Fibroblast of lung (primary cell): Measurements from ENCODE around the gene VWA2. TPM values are rescaled to one million over a fixed set of nuclear protein-coding genes. Genes with fewer than 3 reads are reported as not detected.
"Not testable (repeated sequence)": the region's sequence is repeated elsewhere in the genome, so short reads cannot be mapped to it uniquely, and the experiment has no call there.

Source experiments
- DNase-seq, 2 donors: peaks; one replicate each; pipeline versions ENCODE4 v3.0.0 to v3.0.0-alpha.2; 2010; ENCODE audit warnings: low read depth in 2 of 2
- H2AFZ ChIP-seq: 2 replicates; pipeline ENCODE4 v1.5.1; 2012; ENCODE audit warnings: low read length, control low read depth, inconsistent platforms
- H3K27ac ChIP-seq: 2 replicates; pipeline ENCODE4 v1.5.1; 2011; ENCODE audit warnings: low read length, control low read depth; ENCODE audit not compliant: insufficient read depth
- H3K27me3 ChIP-seq: 2 replicates; pipeline ENCODE4 v1.5.1; 2011; ENCODE audit warnings: mild to moderate bottlenecking, low read length; ENCODE audit not compliant: control insufficient read depth, insufficient read depth
- H3K36me3 ChIP-seq: 2 replicates; pipeline ENCODE4 v1.5.1; 2011; ENCODE audit warnings: low read length; ENCODE audit not compliant: control insufficient read depth, insufficient read depth
- H3K4me1 ChIP-seq: 2 replicates; pipeline ENCODE4 v1.5.1; 2011; ENCODE audit warnings: low read length; ENCODE audit not compliant: control insufficient read depth, insufficient read depth; ENCODE audit errors: extremely low read depth
- H3K4me2 ChIP-seq: 2 replicates; pipeline ENCODE4 v1.5.1; 2011; ENCODE audit warnings: low read length, control low read depth; ENCODE audit not compliant: insufficient read depth; ENCODE audit errors: extremely low read depth
- H3K4me3 ChIP-seq, 4 experiments: fragments of 200-600 bp in 1 of 4; sonication (generic) in 1 of 4; replicated peaks in 1 of 4; 2 replicates each; pipeline ENCODE4 v1.5.1; 2011 to 2016; ENCODE audit warnings: low read length in 4 of 4, low read depth in 3 of 4, mild to moderate bottlenecking in 3 of 4, control low read depth in 2 of 4, inconsistent platforms in 1 of 4, mixed read lengths in 1 of 4; ENCODE audit not compliant: insufficient read depth in 1 of 4; ENCODE audit errors: control extremely low read depth in 1 of 4
- H3K79me2 ChIP-seq: 2 replicates; pipeline ENCODE4 v1.5.1; 2012; ENCODE audit warnings: mild to moderate bottlenecking, low read length, inconsistent platforms; ENCODE audit not compliant: control insufficient read depth, insufficient read depth
- H3K9ac ChIP-seq: 2 replicates; pipeline ENCODE4 v1.5.1; 2011; ENCODE audit warnings: mild to moderate bottlenecking, low read length, control low read depth; ENCODE audit not compliant: insufficient read depth
- H3K9me3 ChIP-seq: 2 replicates; pipeline ENCODE4 v1.5.1; 2012; ENCODE audit warnings: low read depth, low read length; ENCODE audit not compliant: control insufficient read depth, insufficient read depth
- H4K20me1 ChIP-seq: 2 replicates; pipeline ENCODE4 v1.5.1; 2011; ENCODE audit warnings: low read length; ENCODE audit not compliant: control insufficient read depth, insufficient read depth; ENCODE audit errors: extremely low read depth
- EZH2 ChIP-seq: IDR thresholded peaks from 2 replicates; pipeline ENCODE4 v1.5.1; 2012; ENCODE audit warnings: low read length, control low read depth, mild to moderate bottlenecking; ENCODE audit errors: missing control alignments
- polyA plus RNA-seq, 2 donors: library from polyadenylated mRNA; depleted of rRNA in 1 of 2; stranded (reverse) in 1 of 2; unstranded in 1 of 2; fragments of >200 nt; gene quantifications; 2 replicates each; pipeline ENCODE4 v1.2.1, GENCODE V29; 2011 to 2012; ENCODE audit warnings: missing spikeins in 1 of 2
- total RNA-seq: library from RNA; depleted of rRNA; stranded (reverse); fragments of >200 nt; gene quantifications from 2 replicates; pipeline ENCODE4 v1.2.1, GENCODE V29; 2014
- TF ChIP-seq, protein P1 (sequence below), 2 donors: IDR thresholded peaks in 1 of 2; conservative IDR thresholded peaks in 1 of 2; 1 replicate in 1 of 2; 2 replicates in 1 of 2; pipeline ENCODE4 v1.5.1; 2011 to 2012; ENCODE audit warnings: low read length in 2 of 2, control low read depth in 1 of 2, inconsistent platforms in 1 of 2, low read depth in 1 of 2, mild to moderate bottlenecking in 1 of 2

Gene VWA2
- total and polyA plus RNA-seq, 2 donors (not counting 1 experiment from before 2014, with no cell fraction given): 0.11 to 0.17 TPM

- no peak overlapping the region for H3K27ac ChIP-seq
- H3K9ac ChIP-seq: no peak overlapping the region
- no peak overlapping the region for H3K4me3 ChIP-seq
- TF ChIP-seq, protein P1, sequence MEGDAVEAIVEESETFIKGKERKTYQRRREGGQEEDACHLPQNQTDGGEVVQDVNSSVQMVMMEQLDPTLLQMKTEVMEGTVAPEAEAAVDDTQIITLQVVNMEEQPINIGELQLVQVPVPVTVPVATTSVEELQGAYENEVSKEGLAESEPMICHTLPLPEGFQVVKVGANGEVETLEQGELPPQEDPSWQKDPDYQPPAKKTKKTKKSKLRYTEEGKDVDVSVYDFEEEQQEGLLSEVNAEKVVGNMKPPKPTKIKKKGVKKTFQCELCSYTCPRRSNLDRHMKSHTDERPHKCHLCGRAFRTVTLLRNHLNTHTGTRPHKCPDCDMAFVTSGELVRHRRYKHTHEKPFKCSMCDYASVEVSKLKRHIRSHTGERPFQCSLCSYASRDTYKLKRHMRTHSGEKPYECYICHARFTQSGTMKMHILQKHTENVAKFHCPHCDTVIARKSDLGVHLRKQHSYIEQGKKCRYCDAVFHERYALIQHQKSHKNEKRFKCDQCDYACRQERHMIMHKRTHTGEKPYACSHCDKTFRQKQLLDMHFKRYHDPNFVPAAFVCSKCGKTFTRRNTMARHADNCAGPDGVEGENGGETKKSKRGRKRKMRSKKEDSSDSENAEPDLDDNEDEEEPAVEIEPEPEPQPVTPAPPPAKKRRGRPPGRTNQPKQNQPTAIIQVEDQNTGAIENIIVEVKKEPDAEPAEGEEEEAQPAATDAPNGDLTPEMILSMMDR (conservative IDR thresholded peaks at IDR 0.05 in 1 of 2, IDR thresholded peaks at IDR 0.05 in 1 of 2; ENCODE audit: low read depth in 1 of 2, low read length in 2 of 2): no peak
- no peaks in the 10 kb centered on the region for H3K79me2 ChIP-seq
- DNase-seq: no peak
- no peak overlapping the region for H2AFZ ChIP-seq
- no peaks in the 10 kb centered on the region for H3K9me3 ChIP-seq
- H3K4me1 ChIP-seq: no peaks in the 10 kb centered on the region
- no peaks in the 10 kb centered on the region for H3K36me3 ChIP-seq
- no peaks in the 10 kb centered on the region for H4K20me1 ChIP-seq
- H3K27me3 ChIP-seq: peaks cover 2% of the 10 kb centered on the region
- H3K4me2 ChIP-seq: no peak overlapping the region
Observed at GRCh38 chr10:114329634-114330365, 90.7 kb downstream of the VWA2 start.

DNA sequence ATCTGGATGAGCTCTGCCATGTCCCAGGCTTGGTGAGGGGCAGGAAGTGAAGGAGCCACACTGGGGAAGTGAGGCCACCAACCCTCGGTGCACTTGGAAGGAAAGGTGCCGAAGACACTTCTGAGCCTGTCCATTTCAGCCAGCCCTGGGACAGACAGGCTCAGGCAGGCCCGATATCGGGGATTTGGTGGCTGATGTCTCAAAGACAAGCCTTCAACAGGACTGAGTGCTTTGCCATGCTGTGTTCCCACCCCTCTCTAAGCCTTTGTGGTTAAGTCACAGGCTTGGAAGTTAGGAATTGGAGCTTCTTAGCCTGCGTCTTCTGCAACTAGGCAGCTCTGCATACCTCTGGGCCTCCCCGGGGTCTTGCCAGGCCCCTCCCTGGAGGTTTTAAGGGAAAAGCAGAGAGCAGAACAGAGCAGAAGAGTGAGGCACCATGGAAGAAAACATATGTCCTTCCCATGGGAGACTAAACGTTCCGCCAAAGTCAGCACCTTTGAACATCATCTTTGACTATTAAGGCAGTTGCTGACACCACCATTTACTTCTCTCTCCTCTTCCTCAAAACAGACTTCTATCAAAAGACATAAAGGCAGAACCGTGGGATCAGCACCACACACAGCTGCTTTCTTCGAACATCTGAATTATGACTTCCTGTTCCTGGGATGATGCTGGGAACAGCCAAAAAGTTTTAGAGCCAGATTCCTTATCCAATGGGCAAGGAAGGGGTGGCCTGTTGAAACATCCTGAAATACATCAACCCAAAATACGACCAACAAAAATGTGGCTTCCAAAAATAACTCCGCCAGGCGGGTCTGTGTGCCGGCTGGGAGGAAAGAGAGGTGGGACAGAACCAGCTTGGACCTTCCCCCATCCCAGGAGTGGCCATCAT, 93.5 kb downstream of the VWA2 start:
- TF ChIP-seq, protein P1 (conservative IDR thresholded peaks at IDR 0.05 in 1 of 2, IDR thresholded peaks at IDR 0.05 in 1 of 2; ENCODE audit: low read depth in 1 of 2, low read length in 2 of 2): no peak
- no peak for TF ChIP-seq EZH2
- Histone ChIP-seq H3K79me2 (no peaks in the 10 kb centered on the region), H2AFZ (no peak overlapping the region), H3K36me3 (no peaks in the 10 kb centered on the region), H4K20me1 (no peaks in the 10 kb centered on the region), H3K4me3 (no peak overlapping the region), H3K9me3 (no peaks in the 10 kb centered on the region), H3K9ac (no peak overlapping the region), H3K27ac (no peak overlapping the region), H3K4me1 (no peaks in the 10 kb centered on the region), H3K27me3 (peaks cover 2% of the 10 kb centered on the region), H3K4me2 (no peak overlapping the region)
- DNase-seq: no peak

GRCh38 chr10:114333441-114333840, 94.4 kb downstream of the VWA2 start:
- H4K20me1 ChIP-seq, H3K9ac ChIP-seq, H3K4me1 ChIP-seq, H2AFZ ChIP-seq, H3K36me3 ChIP-seq, DNase-seq, H3K4me3 ChIP-seq, H3K79me2 ChIP-seq, H3K27ac ChIP-seq, H3K9me3 ChIP-seq, H3K4me2 ChIP-seq, H3K27me3 ChIP-seq: not testable (repeated sequence)
